K562 (cell line): ENCODE results near the gene SCUBE1. TPM values are rescaled to one million over a fixed set of nuclear protein-coding genes. Genes with fewer than 3 reads are reported as not detected.

ENCODE experiments used
- ATAC-seq: fragments of 200-7000 bp; cut with Tn5 transposase; 3 replicates; pipeline ENCODE4 v1.9.1; 2020; ENCODE audit warnings: moderate library complexity
- BruUV-seq: library from RNA; stranded (reverse); fragments of 400-500 nt; replicated peaks from 2 replicates; lab custom pipeline; 2021; lab: Mats Ljungman, UMichigan
- CTCF ChIA-PET: fragments of 300-600 bp; formaldehyde crosslinking; extraction: SDS; loops from one replicate; lab custom pipeline; 2021; ENCODE audit warnings: low intra/inter-chr PET ratio; lab: Yijun Ruan, JAX
- POLR2A ChIA-PET: fragments of 300-600, 350-650 bp; sonication (Branson Sonifier 250); formaldehyde crosslinking; extraction: SDS; loops from one replicate; lab custom pipeline; 2021; ENCODE audit warnings: antibody characterized with exemption, inconsistent platforms; lab: Yijun Ruan, JAX
- DNase-seq, 4 experiments: peaks; one replicate each; pipeline versions ENCODE4 v3.0.0 to v3.0.0-alpha.2; 2011 to 2018; ENCODE audit warnings: low spot score in 3 of 4, mixed read lengths in 3 of 4; ENCODE audit errors: extremely low read depth in 1 of 4
- FAIRE-seq: peaks from 2 replicates; lab custom pipeline; 2011; peaks lifted over from hg19 to GRCh38; lab: Jason Lieb, UNC
- H2AFZ ChIP-seq: 2 replicates; pipeline ENCODE4 v1.6.0; 2011; ENCODE audit warnings: low read depth, low read length, control low read depth, inconsistent platforms
- H3K27ac ChIP-seq: fragments of 200-600 bp; 3 replicates; pipeline ENCODE4 v1.8.0; 2011; ENCODE audit warnings: low read depth, mild to moderate bottlenecking, control low read depth, inconsistent platforms, low read length, moderate library complexity, mixed read lengths; ENCODE audit errors: extremely low read depth
- H3K27me3 ChIP-seq, 2 experiments: fragments of 300-600 bp in 1 of 2; 2 replicates in 1 of 2; 3 replicates in 1 of 2; pipeline versions ENCODE4 v1.6.0 to v1.8.0; 2011; ENCODE audit warnings: inconsistent platforms in 2 of 2, low read length in 2 of 2, mild to moderate bottlenecking in 1 of 2, mixed read lengths in 1 of 2, moderate library complexity in 1 of 2; ENCODE audit not compliant: control insufficient read depth in 2 of 2, insufficient read depth in 2 of 2
- H3K36me3 ChIP-seq: fragments of 300-600 bp; 3 replicates; pipeline ENCODE4 v1.8.0; 2011; ENCODE audit warnings: mild to moderate bottlenecking, low read length, inconsistent platforms; ENCODE audit not compliant: control insufficient read depth, insufficient read depth
- H3K4me1 ChIP-seq, 2 experiments: fragments of 200-600 bp in 1 of 2; replicated peaks in 1 of 2; 2 replicates in 1 of 2; 3 replicates in 1 of 2; pipeline versions ENCODE4 v1.5.1 to v1.8.0; 2011; ENCODE audit warnings: inconsistent platforms in 2 of 2, low read length in 2 of 2, mild to moderate bottlenecking in 1 of 2, mixed read lengths in 1 of 2, moderate library complexity in 1 of 2; ENCODE audit not compliant: control insufficient read depth in 2 of 2, insufficient read depth in 2 of 2
- H3K4me2 ChIP-seq: 2 replicates; pipeline ENCODE4 v1.6.1; 2011; ENCODE audit warnings: low read length, control low read depth, inconsistent platforms, mixed read lengths; ENCODE audit not compliant: insufficient read depth
- H3K4me3 ChIP-seq: fragments of 200-600 bp; sonication (generic), shearing (Covaris generic); 2 replicates; pipeline ENCODE4 v1.5.1; 2016; ENCODE audit warnings: control low read depth, inconsistent platforms
- H3K79me2 ChIP-seq: fragments of 200-600 bp; 3 replicates; pipeline ENCODE4 v1.8.0; 2011; ENCODE audit warnings: low read length, inconsistent platforms; ENCODE audit not compliant: control insufficient read depth, insufficient read depth
- H3K9ac ChIP-seq, 2 experiments: 2 replicates each; pipeline versions ENCODE4 v1.6.0 to v1.6.1; 2011; ENCODE audit warnings: low read depth in 2 of 2, low read length in 2 of 2, control low read depth in 1 of 2, inconsistent platforms in 1 of 2, mild to moderate bottlenecking in 1 of 2, mixed read lengths in 1 of 2; ENCODE audit not compliant: insufficient read depth in 1 of 2
- H3K9me1 ChIP-seq: one replicate; pipeline ENCODE4 v1.6.0; 2011; ENCODE audit warnings: inconsistent platforms, mild to moderate bottlenecking, low read length, moderate library complexity; ENCODE audit not compliant: control insufficient read depth, insufficient read depth
- H3K9me3 ChIP-seq: replicated peaks from 2 replicates; pipeline ENCODE4 v1.5.1; 2011; ENCODE audit warnings: low read depth, low read length, inconsistent platforms; ENCODE audit not compliant: control insufficient read depth, insufficient read depth
- H4K20me1 ChIP-seq: replicated peaks from 2 replicates; pipeline ENCODE4 v1.6.1; 2011; ENCODE audit warnings: low read length, inconsistent platforms, mixed read lengths; ENCODE audit not compliant: control insufficient read depth, insufficient read depth
- ASH1L ChIP-seq: fragments of 450-650 bp; IDR thresholded peaks from 2 replicates; pipeline ENCODE4 v1.6.1; 2018; ENCODE audit warnings: borderline replicate concordance, mild to moderate bottlenecking, low read depth; ENCODE audit not compliant: partially characterized antibody
- BDP1 ChIP-seq: IDR thresholded peaks from 3 replicates; pipeline ENCODE4 v1.6.1; 2011; ENCODE audit not compliant: insufficient read length, insufficient read depth
- ELK1 ChIP-seq: sonication (generic); formaldehyde crosslinking; IDR thresholded peaks from 2 replicates; pipeline ENCODE4 v1.8.1; 2022; ENCODE audit warnings: missing genetic modification reagents
- HMG20B ChIP-seq: fragments of 250-450 bp; sonication (Bioruptor Pico); IDR thresholded peaks from 2 replicates; pipeline ENCODE4 v1.5.0; 2021; ENCODE audit warnings: mild to moderate bottlenecking
- HMGN3 ChIP-seq: IDR thresholded peaks from 2 replicates; pipeline ENCODE4 v1.6.1; 2011; ENCODE audit warnings: borderline replicate concordance, low read depth, mild to moderate bottlenecking, mixed read lengths, low read length; ENCODE audit not compliant: insufficient read length; ENCODE audit errors: extremely low read depth
- KLF1 ChIP-seq: fragments of 450-650 bp; IDR thresholded peaks from 2 replicates; pipeline ENCODE4 v1.6.1; 2016; ENCODE audit warnings: missing genetic modification characterization, missing compliant biosample characterization
- NCOA1 ChIP-seq: fragments of 450-650 bp; IDR thresholded peaks from 2 replicates; pipeline ENCODE4 v1.6.1; 2016; ENCODE audit warnings: low read depth
- PHF20 ChIP-seq: fragments of 450-650 bp; IDR thresholded peaks from 2 replicates; pipeline ENCODE4 v1.6.1; 2018; ENCODE audit not compliant: partially characterized antibody
- RAD21 ChIP-seq, 2 experiments: fragments of 250-450 bp in 1 of 2; fragments of 450-650 bp in 1 of 2; sonication (Bioruptor Pico) in 1 of 2; formaldehyde crosslinking in 1 of 2; IDR thresholded peaks in 1 of 2; conservative IDR thresholded peaks in 1 of 2; 2 replicates each; pipeline versions ENCODE4 v1.4.0 to v1.8.0; 2020 to 2022; ENCODE audit warnings: mild to moderate bottlenecking in 2 of 2, moderate library complexity in 1 of 2
- SAFB2 ChIP-seq: fragments of 200-400 bp; formaldehyde crosslinking; IDR thresholded peaks from 2 replicates; pipeline ENCODE4 v1.6.1; 2018; ENCODE audit warnings: borderline replicate concordance, low read length, low read depth, moderate library complexity; ENCODE audit not compliant: severe bottlenecking
- SLC30A9 ChIP-seq: fragments of 250-450 bp; sonication (Bioruptor Pico); IDR thresholded peaks from 2 replicates; pipeline ENCODE4 v1.8.0; 2022; ENCODE audit warnings: mild to moderate bottlenecking, moderate library complexity
- SMARCE1 ChIP-seq: fragments of 450-650 bp; IDR thresholded peaks from 2 replicates; pipeline ENCODE4 v1.7.1; 2016; ENCODE audit warnings: mild to moderate bottlenecking
- STAG1 ChIP-seq: sonication (generic); formaldehyde crosslinking; IDR thresholded peaks from 2 replicates; pipeline ENCODE4 v1.5.0; 2020; ENCODE audit warnings: missing genetic modification reagents, borderline replicate concordance
- TGIF2 ChIP-seq: sonication (generic); formaldehyde crosslinking; IDR thresholded peaks from 2 replicates; pipeline ENCODE4 v1.8.1; 2022; ENCODE audit warnings: mild to moderate bottlenecking, missing genetic modification reagents, moderate library complexity
- THAP7 ChIP-seq: fragments of 250-450 bp; sonication (Bioruptor Pico); IDR thresholded peaks from 2 replicates; pipeline ENCODE4 v1.5.0; 2021
- ZNF134 ChIP-seq: fragments of 250-450 bp; sonication (Bioruptor Pico); conservative IDR thresholded peaks from 2 replicates; pipeline ENCODE4 v1.4.0; 2020
- ZNF668 ChIP-seq: fragments of 250-450 bp; sonication (Bioruptor Pico); IDR thresholded peaks from 2 replicates; pipeline ENCODE4 v1.8.0; 2022; ENCODE audit warnings: mild to moderate bottlenecking, inconsistent platforms
- WGBS: fragments of 100-300 bp; shearing (Covaris generic); methylation state at CpG from one replicate; pipeline ENCODE4 v1.1.6; 2016; ENCODE audit warnings: low coverage, mixed read lengths; ENCODE audit not compliant: insufficient coverage; ENCODE audit errors: missing lambda C conversion rate; 5-methylcytosine and 5-hydroxymethylcytosine counted together
- in situ Hi-C: fragments of 300-500 bp; cut with MboI; formaldehyde crosslinking; loops from 4 replicates; pipeline ENCODE4 v1.15.0; 2018; ENCODE audit warnings: inconsistent platforms, mixed read lengths
- intact Hi-C: fragments of 100-400 bp; cut with micrococcal nuclease; formaldehyde crosslinking; loops from 2 replicates; pipeline ENCODE4 v1.14.2; 2022
- polyA plus RNA-seq, 8 experiments: library from polyadenylated mRNA; depleted of rRNA in 4 of 8; stranded (reverse) in 5 of 8; unstranded in 3 of 8; fragments of >200 nt; fragmentation: Nextera tagmentation in 2 of 8; fragmentation: Illumina TruSeq in 1 of 8; extraction: Ambion mirVana in 2 of 8; extraction: Trizol in 1 of 8; gene quantifications; 2 replicates each; pipeline versions ENCODE4 v1.2.1 to v1.2.3, GENCODE V29; 2011 to 2014; ENCODE audit warnings: inconsistent platforms in 1 of 8, missing spikeins in 1 of 8
- total RNA-seq, 7 experiments: library from RNA; depleted of rRNA in 6 of 7; stranded (reverse); fragments of >200 nt in 6 of 7; fragmentation: Illumina TruSeq in 2 of 7; extraction: Trizol in 2 of 7; gene quantifications; 2 replicates each; pipeline versions ENCODE4 v1.2.1 to v1.2.3, GENCODE V29; 2011 to 2021; ENCODE audit warnings: low replicate concordance in 1 of 7

SCUBE1 gene
- total and polyA plus RNA-seq, 9 of the 15 experiments (the other 6 are each of a cell fraction or from before 2014, with no cell fraction given), result 0.03 to 0.47 (median 0.29) TPM; not detected in 6

- Histone ChIP-seq H3K4me3 (no peak overlapping the region), H2AFZ (no peak overlapping the region), H3K9me3 (no peaks in the 10 kb centered on the region), H4K20me1 (0 out of 2 replicates have a peak, but pooled peaks cover 3% of the 10 kb centered on the region)
- CTCF ChIA-PET, result no interaction called here
- TF ChIP-seq RAD21 (CRISPR knock-in tag; conservative IDR thresholded peaks at IDR 0.05 in 1 of 2, IDR thresholded peaks at IDR 0.05 in 1 of 2), result no peak
- TF ChIP-seq ZNF668 (CRISPR knock-in tag), result no peak
- no peak for TF ChIP-seq PHF20
- no peak for TF ChIP-seq BDP1
- TF ChIP-seq HMGN3, result no peak
- no peak for TF ChIP-seq SLC30A9 (CRISPR knock-in tag)
- TF ChIP-seq STAG1 (CRISPR knock-in tag), result no peak
- TF ChIP-seq KLF1 (tag), result no peak
- TF ChIP-seq NCOA1, result no peak
- TF ChIP-seq SMARCE1, result no peak
- TF ChIP-seq ELK1 (CRISPR knock-in tag), result no peak
- TF ChIP-seq ZNF134 (CRISPR knock-in tag), result no peak
- no peak for TF ChIP-seq HMG20B (CRISPR knock-in tag)
- TF ChIP-seq ASH1L, result no peak
- no peak for TF ChIP-seq THAP7
- no peak for TF ChIP-seq SAFB2
- no peak for TF ChIP-seq TGIF2 (CRISPR knock-in tag)
- TF ChIP-seq, all 486 proteins: peak for 0
- POLR2A ChIA-PET, result interaction anchor here (0.7 kb wide), 1 partner anchor 222 kb away, joined by 3 read pairs; no protein-coding TSS in a partner anchor
- in situ Hi-C loops, result no loop called here
- Histone ChIP-seq H3K27ac (no peak overlapping the region), H3K9me1 (no peaks in the 10 kb centered on the region), H3K79me2 (peaks cover 15% of the 10 kb centered on the region), H3K27me3 (no peaks in the 10 kb centered on the region), H3K9ac (no peak overlapping the region), H3K4me2 (no peak overlapping the region), H3K36me3 (peaks cover 17% of the 10 kb centered on the region; the same call in 1 of the 3 replicates), H3K4me1 (peaks cover under 1 to 36% of the 10 kb centered on the region in 2 experiments; a peak in 3 of 5 replicates)
- FAIRE-seq, result no peak
- BruUV-seq, result no TSS peak
- ATAC-seq, result no peak
- intact Hi-C loops, result no loop called here
- 64% methylated on average over 6 of the region's 9 CpGs for WGBS
- DNase-seq, result no peak
Observed at GRCh38 chr22:43157874-43158546, 185.2 kb downstream of the SCUBE1 start.
